Measurements from ENCODE around the gene RAB11FIP5. TPM values are rescaled to one million over a fixed set of nuclear protein-coding genes. Genes with fewer than 3 reads are reported as not detected.
"Not testable (repeated sequence)": the region's sequence is repeated elsewhere in the genome, so short reads cannot be mapped to it uniquely, and the experiment has no call there.

Gene RAB11FIP5
- total and polyA plus RNA-seq, 2 experiments from 2014 or later, result 4.2 to 12.1 TPM

DNA sequence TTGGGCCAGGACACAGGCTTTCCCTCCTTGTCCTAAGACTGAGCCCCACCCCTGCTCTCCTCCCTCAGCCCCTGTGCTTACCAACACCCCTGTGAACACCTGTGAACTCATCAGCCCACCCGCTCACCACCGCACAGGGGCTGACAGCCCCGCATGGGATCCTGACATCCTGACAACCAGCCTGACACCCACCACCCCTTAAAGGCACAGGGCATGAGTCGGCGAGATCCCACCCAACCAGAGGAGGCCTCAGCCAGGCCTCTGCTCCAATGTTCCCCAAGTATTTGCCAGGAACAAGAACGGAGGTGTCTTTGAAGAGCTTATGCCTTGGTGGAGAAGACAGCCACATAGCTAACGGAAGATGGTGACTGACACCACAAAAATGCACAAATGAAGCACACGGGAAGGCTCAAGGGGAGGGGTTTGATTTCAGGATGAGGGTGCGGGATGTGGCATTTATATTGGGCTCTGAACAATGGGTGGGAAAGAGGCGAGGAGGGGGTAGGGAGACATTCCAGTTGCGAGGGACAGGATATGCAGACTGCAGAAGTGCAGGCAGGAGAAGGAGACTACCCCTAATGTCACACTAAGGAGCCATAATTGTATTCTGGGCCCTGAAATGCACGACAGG lies 11.0 kb downstream of the RAB11FIP5 start:
- TF ChIP-seq, protein P1, sequence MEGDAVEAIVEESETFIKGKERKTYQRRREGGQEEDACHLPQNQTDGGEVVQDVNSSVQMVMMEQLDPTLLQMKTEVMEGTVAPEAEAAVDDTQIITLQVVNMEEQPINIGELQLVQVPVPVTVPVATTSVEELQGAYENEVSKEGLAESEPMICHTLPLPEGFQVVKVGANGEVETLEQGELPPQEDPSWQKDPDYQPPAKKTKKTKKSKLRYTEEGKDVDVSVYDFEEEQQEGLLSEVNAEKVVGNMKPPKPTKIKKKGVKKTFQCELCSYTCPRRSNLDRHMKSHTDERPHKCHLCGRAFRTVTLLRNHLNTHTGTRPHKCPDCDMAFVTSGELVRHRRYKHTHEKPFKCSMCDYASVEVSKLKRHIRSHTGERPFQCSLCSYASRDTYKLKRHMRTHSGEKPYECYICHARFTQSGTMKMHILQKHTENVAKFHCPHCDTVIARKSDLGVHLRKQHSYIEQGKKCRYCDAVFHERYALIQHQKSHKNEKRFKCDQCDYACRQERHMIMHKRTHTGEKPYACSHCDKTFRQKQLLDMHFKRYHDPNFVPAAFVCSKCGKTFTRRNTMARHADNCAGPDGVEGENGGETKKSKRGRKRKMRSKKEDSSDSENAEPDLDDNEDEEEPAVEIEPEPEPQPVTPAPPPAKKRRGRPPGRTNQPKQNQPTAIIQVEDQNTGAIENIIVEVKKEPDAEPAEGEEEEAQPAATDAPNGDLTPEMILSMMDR (IDR thresholded peaks at IDR 0.05; ENCODE audit: low read depth, low read length), result no peak
- Histone ChIP-seq H3K27me3 (peaks cover 1% of the 10 kb centered on the region), H3K36me3 (no peaks in the 10 kb centered on the region), H3K9me3 (ENCODE audit: low read depth) (no peaks in the 10 kb centered on the region), H3K4me3 (no peak overlapping the region), H3K4me1 (ENCODE audit: low read depth) (peaks cover under 1% of the 10 kb centered on the region), H3K27ac (no peak overlapping the region)
- no peak for DNase-seq (ENCODE audit: low read depth in 1 of 2, low spot score in 1 of 2)

DNA sequence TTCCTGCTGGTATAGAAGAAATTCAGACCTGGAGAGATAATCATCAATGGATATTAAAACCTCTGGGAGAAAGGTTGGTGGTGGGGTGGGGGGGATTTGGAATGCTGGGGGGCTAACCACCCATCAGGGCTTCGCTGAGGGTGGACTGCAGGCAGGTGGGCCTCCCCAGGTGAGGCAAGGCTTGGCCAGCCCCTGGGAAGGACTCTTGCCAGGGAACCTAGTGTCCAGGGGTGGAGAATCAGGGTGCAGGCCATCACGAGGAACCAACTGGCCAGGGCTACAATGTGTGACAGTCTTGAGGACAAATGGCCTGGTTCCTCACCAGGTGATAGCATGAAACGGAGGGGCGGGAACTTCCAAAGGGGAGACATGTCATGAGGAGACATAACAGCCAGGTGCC lies 11.8 kb downstream of the RAB11FIP5 start:
- no peaks in the 10 kb centered on the region for H3K9me3 ChIP-seq (ENCODE audit: low read depth)
- no peaks in the 10 kb centered on the region for H3K36me3 ChIP-seq
- TF ChIP-seq, protein P1 (IDR thresholded peaks at IDR 0.05; ENCODE audit: low read depth, low read length), result no peak
- H3K4me1 ChIP-seq (ENCODE audit: low read depth), result no peaks in the 10 kb centered on the region
- no peak for DNase-seq (ENCODE audit: low read depth in 1 of 2, low spot score in 1 of 2)
- H3K27me3 ChIP-seq, result peaks cover 3% of the 10 kb centered on the region
- H3K27ac ChIP-seq, result no peak overlapping the region
- no peak overlapping the region for H3K4me3 ChIP-seq

DNA sequence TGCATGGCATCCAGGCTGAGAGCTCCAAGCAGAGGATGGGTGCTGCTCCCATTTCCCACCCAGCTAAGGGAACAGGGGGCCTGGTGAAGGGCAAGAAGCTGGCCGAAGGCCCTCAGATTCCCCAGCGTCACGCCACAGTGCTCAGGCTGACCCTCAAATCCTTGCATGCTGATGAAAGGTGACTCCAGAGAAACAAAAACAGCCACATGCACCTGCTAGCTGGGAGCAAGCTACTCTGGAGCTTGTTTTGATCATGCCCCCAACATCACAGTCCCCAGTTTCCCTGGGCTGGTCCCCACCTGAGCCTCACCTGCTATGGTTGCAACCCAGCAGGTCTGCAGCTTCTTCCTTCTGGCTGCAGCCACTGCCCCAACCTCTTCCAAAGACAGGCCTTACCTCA lies 13.3 kb downstream of the RAB11FIP5 start:
- Histone ChIP-seq H3K36me3 (no peaks in the 10 kb centered on the region), H3K9me3 (ENCODE audit: low read depth) (no peaks in the 10 kb centered on the region), H3K27me3 (peaks cover 3% of the 10 kb centered on the region), H3K4me1 (ENCODE audit: low read depth) (no peaks in the 10 kb centered on the region), H3K27ac (no peak overlapping the region), H3K4me3 (no peak overlapping the region)
- DNase-seq (ENCODE audit: low read depth in 1 of 2, low spot score in 1 of 2), result no peak
- TF ChIP-seq, protein P1 (IDR thresholded peaks at IDR 0.05; ENCODE audit: low read depth, low read length), result no peak

DNA sequence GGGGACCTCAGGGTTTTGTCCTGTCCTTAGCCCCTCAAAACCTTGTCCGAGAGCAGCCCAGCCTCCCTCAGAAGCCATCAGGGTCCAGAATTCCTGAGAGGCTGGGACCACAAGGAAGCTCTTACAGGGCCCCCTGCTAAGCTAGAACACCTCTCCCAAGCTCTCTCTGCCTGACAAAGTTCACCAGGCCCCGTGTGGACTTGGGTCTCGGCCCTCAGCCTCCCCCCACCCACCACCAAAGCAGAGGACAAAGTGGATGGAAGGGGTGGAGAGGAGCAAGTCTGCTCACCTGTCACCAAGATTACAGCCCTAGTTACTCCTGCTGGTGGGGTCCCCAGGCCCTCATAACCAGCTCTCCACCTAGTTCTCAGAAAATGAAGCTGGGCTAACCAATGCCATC lies 16.8 kb downstream of the RAB11FIP5 start:
- Histone ChIP-seq H3K36me3 (no peaks in the 10 kb centered on the region), H3K27me3 (peaks cover 3% of the 10 kb centered on the region), H3K27ac (no peak overlapping the region), H3K4me3 (no peak overlapping the region), H3K9me3 (ENCODE audit: low read depth) (no peaks in the 10 kb centered on the region), H3K4me1 (ENCODE audit: low read depth) (peaks cover 4% of the 10 kb centered on the region)
- TF ChIP-seq, protein P1 (IDR thresholded peaks at IDR 0.05; ENCODE audit: low read depth, low read length), result no peak
- no peak for DNase-seq (ENCODE audit: low read depth in 1 of 2, low spot score in 1 of 2)

DNA sequence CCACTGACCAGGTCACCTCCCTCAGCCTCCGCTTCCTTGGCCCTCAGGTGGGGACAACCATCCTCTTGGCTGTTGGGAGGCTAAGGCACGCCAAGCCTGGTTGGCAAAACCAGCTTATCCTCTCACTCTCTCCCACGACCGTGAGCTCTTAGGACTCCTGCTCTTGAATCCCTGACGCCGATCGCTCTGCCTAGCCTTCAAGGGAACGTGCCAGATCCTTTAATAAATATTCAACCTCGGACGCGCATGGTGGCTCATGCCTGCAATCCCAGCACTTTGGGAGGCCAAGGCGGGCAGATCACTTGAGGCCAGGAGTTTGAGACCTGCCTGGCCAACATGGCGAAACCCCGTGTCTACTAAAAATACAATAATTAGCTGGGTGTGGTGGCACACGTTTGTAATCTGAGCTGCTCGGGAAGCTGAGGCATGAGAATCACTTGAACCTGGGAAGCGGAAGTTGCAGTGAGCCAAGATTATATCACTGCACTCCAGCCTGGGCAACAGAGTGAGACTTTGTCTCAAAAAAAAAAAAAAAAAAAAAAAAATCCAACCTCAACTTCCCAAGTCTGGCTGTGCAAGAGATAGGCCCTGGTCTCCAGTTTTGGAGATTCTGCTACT lies 19.0 kb downstream of the RAB11FIP5 start:
- not testable (repeated sequence) for H3K4me1 ChIP-seq (ENCODE audit: low read depth); DNase-seq (ENCODE audit: low read depth in 1 of 2, low spot score in 1 of 2); H3K27me3 ChIP-seq; H3K9me3 ChIP-seq (ENCODE audit: low read depth); H3K4me3 ChIP-seq; H3K36me3 ChIP-seq; H3K27ac ChIP-seq

DNA sequence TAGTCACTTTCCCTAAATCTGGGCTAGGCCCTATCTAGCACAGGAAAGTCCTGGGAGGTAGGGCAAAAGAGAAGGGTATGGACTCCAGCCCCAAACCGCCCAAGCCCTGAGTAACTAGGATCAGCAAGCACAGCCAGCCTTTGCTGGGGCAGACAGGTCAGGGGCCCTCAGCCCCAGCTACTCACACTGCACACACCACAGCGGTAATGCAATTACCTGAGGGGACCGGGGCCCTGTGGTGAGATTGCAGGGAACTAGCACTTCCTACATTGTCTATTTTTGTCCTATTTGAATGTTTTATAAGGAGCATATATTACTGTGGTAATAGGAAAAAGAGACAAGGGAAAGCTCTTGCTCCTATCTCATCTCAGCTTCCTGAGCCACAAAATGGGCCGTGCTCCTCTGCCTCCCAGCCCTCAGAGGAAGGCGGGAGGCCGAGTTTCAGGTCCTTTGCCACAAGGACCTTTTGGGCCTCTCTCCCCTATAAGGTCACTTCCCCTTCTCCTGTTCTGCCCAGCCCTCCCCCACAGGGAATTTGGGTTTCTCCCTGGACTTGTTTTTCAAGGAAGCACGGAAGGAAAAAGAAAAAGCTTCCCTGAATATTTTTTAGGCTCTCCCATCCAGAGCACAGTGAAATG lies 20.5 kb downstream of the RAB11FIP5 start:
- no peak overlapping the region for H3K27ac ChIP-seq
- TF ChIP-seq, protein P1 (IDR thresholded peaks at IDR 0.05; ENCODE audit: low read depth, low read length), result no peak

More for the DNA sequence above, 20.5 kb downstream of the RAB11FIP5 start:
- DNase-seq (ENCODE audit: low read depth in 1 of 2, low spot score in 1 of 2), result no peak
- Histone ChIP-seq H3K36me3 (no peaks in the 10 kb centered on the region), H3K9me3 (ENCODE audit: low read depth) (no peaks in the 10 kb centered on the region), H3K4me3 (no peak overlapping the region), H3K27me3 (peaks cover 3% of the 10 kb centered on the region), H3K4me1 (ENCODE audit: low read depth) (peaks cover 4% of the 10 kb centered on the region)

All from cardiac muscle cell (in vitro differentiated cells and primary cell).